Omental fat pad (tissue), 4 donors: ENCODE results near the gene ATP5F1B. TPM values are rescaled to one million over a fixed set of nuclear protein-coding genes. Genes with fewer than 3 reads are reported as not detected.

Experiments
- ATAC-seq: fragments of 150-250 bp; one replicate; pipeline ENCODE4 v1.9.1; 2016; ENCODE audit warnings: mild to moderate bottlenecking, moderate library complexity; ENCODE audit not compliant: low FRiP score
- DNase-seq: peaks from one replicate; pipeline ENCODE4 v3.0.0-alpha.2; 2019; ENCODE audit warnings: low spot score
- CTCF ChIP-seq, 3 donors: fragments of 450-650 bp; IDR thresholded peaks; one replicate each; pipeline ENCODE4 v1.5.1; 2016 to 2017; ENCODE audit warnings: antibody characterized with exemption in 3 of 3, mild to moderate bottlenecking in 3 of 3, moderate library complexity in 2 of 3
- total RNA-seq, 4 donors: library from RNA; depleted of rRNA; stranded (reverse); fragments of >200 nt; gene quantifications; one replicate each; pipeline ENCODE4 v1.1.0, GENCODE V29; 2016

Gene ATP5F1B
- total RNA-seq, 4 donors from 2014 or later, result 368 to 495 (median 458) TPM

DNA sequence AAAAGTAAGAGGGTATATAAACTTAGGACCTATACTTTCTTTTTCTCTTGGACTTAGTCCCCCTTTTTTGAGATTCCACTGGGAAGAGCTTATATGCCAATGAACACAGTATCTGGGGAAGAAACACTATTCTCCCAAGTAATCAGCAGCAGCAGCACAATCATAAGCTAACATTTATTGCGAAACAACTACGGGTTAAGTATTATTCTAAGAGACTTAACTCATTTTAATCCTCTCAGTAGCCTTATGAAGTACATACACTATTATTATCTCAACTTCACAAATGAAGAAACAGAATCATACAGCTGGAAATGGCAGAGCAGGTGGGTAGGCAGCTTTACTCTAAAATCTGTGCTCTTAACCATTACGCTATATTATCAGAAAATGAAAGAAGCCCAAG lies 43.5 kb downstream of the ATP5F1B start:
- no peak for TF ChIP-seq CTCF (IDR thresholded peaks at IDR 0.05)
- DNase-seq, result no peak
- ATAC-seq, result no peak

GRCh38 chr12:56601503-56601902 lies 44.3 kb downstream of the ATP5F1B start:
- no peak for TF ChIP-seq CTCF (IDR thresholded peaks at IDR 0.05)
- no peak for DNase-seq
- no peak for ATAC-seq

DNA sequence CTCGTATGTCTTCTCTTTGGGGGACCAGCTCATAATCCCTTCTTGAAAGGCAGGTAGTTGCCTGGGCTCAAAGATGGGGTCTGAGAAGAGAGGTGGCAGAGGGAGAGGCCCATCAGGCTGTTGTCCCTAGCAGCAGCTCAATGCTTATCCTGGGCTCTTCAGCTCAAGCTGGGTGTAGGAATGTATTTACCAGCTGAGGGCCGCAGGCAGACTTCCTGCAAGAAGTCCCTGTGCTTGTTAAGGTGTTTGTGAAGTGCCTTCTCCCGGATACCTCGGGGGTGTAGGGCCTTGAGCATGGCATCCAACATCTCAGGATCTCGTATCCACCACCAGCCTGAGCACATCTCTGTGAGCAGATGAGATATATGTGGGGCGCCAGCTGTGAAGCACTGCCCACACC lies 45.0 kb downstream of the ATP5F1B start:
- no peak for ATAC-seq
- no peak for DNase-seq

GRCh38 chr12:56599797-56600196 lies 46.0 kb downstream of the ATP5F1B start:
- ATAC-seq, result no peak
- DNase-seq, result no peak
- TF ChIP-seq CTCF (IDR thresholded peaks at IDR 0.05), result no peak

More for the DNA sequence above, 45.0 kb downstream of the ATP5F1B start:
- TF ChIP-seq CTCF (IDR thresholded peaks at IDR 0.05), result no peak

GRCh38 chr12:56599041-56599440 lies 46.7 kb downstream of the ATP5F1B start:
- DNase-seq, result no peak
- no peak for ATAC-seq
- TF ChIP-seq CTCF (IDR thresholded peaks at IDR 0.05), result no peak

- TF ChIP-seq CTCF (IDR thresholded peaks at IDR 0.05), result no peak
- no peak for ATAC-seq
- no peak for DNase-seq
These were observed 49.0 kb downstream of the ATP5F1B start for GRCh38 chr12:56596815-56597214.

DNA sequence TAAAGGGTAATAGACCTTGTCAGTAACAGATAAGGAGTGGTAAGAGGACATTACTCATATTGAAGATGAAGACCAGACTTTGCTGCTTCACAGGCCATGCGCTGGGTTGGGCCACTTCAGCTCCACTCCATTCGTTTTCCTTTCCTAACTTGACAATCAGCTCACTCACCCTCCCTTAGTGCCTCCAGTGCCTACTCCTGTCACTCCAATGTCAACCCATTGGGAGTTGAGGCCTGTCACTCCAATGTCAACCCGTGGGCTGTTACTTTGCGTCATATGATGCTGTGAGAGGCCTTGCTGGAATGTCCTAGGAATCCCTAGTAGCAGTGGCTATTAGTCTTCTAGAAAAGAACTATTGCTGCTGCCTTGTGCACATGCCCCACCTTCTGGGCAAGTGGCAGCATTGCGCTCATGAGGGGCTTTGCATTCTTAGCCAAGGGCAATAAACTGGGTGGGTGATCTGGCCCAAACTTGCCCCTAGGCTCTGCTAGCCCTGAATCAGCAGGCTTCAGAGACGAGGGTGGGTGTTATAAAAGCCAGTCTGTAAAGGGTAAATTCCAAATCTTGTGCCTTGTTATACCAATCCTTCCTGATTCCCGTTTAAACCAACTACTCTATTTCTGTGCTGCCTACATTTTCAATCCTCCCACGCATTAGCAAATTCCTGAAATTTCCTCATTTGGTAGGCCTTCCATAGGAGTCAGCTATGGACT lies 51.7 kb downstream of the ATP5F1B start:
- DNase-seq (no peak), ATAC-seq (peak; percentile 67)
- TF ChIP-seq CTCF (IDR thresholded peaks at IDR 0.05), result peak in 2 of 3 donors; percentile 15 to 19
